OCI-M1 (cell line): ENCODE results near the gene CDHR2.

ENCODE experiments used
- DNase-seq: peaks from one replicate; lab custom pipeline; 2025; lab: John Stamatoyannopoulos, UW

CDHR2 gene

DNA sequence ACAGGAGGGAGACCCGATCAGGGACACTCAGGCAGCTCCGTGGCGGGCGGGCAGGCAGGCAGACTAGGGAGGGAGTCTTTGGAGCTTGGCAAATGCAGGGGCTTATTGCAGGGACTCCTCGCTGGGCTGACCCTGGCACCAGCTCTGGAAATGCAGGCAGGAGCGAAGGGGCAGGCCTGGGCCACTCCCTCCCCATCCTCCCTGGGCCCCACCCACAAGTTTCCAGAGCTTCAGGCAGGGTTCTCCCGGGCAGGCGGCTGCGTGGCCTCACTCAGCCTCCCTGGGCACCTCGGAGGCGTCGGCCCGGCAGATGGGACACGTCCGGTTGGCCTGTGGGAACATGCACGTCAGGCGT lies 20.4 kb upstream of the CDHR2 start:
- DNase-seq = no peak

DNA sequence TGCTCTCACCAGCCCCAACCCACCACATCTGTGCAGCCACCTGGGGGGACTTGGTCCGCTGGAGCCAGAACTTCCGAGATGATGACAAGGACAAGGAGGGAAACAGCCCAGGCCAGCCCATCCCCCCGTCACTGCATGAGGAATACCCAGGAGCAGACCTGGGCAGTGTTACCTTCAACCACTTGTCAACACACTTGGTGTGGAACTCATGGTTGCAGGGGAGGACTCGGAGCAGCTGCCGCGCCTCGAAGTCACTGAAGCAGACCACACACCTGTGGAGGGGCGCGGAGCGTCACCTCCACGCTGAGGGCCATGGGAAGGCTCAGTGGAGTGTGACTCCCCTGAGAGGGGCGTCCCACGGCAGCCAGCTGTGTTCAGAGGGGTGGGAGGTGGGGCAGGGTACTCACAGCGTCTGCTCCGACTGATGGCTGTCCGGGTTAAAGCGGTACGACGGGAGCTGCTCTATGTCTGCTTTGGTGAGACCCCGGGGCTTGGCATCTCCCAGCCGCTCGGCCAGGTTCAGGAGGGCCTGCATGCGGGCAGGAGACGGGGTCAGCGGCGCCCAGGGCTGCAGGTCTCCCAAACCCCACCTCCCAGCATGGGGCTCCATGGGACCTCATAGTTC lies 19.9 kb upstream of the CDHR2 start:
- DNase-seq = no peak

DNA sequence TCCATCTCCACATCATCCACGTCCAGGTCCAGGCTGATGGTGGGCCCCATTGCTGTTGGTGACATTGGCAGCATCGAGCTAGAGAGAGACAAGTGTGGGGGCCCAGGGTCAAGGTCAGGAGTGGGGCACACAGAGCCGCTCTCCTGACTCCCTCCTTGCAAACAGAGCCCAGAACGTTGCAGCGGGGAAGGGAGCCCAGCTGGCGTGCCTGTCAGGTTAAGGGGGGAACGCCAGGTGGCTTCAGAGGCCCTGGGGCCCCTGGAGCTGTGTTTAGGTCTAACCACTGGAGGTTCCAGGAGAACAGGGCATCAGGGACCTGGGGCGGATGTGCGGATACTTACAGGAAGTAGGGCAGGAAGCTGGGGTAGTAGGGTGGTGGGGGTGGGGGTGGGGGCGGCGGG lies 19.4 kb upstream of the CDHR2 start:
- DNase-seq = no peak

DNA sequence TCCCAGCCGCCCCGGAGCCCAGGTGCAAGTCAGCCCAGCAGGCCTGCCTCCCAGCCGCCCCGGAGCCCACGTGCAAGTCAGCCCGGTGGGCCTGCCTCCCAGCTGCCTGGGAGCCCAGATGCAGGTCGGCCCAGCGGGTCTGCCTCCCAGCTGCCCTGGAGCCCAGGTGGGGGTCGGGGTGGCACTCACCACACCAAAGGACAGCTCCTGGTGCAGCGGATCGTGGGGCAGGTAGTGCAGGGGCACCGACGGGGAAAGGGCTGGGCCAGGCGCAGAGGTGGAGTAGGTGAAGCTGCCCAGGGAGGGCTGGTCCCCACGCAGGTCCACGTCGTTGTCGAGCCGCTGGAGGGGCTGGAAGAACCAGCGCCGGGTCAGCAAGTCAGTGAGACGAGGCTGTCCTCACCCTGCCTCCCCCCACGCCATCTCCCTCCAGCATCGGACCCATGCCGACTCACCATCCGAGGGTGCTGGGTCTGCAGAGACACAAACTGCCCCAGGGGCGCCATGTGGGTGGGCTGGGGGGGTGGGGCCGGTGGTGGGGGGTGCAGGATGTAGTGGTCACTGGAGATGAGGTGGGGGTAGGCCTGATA lies 18.7 kb upstream of the CDHR2 start:
- no peak for DNase-seq

DNA sequence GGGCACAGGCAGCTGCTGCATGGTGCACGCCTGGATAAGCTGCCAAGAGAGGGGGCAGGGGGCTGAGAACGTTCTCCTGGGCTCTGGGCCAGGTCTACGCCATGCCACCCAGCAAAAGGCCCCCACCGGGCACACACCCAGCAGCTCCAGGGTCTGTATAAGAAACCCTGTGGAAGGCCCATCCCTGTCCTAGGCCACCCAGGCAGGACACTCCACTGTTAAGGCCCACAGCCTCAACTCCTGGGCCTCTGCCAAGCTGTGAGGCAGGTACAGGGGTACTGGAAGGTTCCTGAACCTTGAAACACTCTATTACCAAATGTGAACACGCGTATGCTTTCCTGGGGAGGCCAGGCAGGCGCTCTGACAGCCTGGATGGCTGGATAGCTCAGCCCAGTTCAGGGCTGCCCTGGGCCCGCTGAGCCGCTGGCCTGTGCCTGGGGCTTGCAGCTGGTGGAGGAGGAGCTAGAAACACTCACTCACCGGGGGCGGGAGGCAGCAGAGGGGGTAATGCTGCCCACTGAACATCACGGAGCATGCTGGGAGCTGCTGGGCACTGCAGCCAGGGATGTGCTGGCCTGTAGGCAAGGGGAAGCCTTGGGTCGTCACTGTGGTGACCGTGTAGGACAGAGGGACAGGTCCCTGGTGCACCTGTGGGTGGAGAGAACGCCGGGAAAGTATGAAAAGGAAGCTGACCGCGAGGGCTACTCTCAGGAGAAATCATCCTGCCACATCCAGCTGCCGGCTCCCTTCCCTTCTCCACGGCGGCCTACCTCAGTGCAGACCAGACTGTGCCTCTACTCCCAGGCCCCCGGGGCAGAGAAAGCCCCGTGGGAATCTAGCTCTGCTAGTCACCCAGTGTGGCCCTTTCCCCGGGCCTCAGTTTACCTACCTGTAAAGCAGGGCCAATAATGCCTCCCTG lies 17.9 kb upstream of the CDHR2 start:
- no peak for DNase-seq

DNA sequence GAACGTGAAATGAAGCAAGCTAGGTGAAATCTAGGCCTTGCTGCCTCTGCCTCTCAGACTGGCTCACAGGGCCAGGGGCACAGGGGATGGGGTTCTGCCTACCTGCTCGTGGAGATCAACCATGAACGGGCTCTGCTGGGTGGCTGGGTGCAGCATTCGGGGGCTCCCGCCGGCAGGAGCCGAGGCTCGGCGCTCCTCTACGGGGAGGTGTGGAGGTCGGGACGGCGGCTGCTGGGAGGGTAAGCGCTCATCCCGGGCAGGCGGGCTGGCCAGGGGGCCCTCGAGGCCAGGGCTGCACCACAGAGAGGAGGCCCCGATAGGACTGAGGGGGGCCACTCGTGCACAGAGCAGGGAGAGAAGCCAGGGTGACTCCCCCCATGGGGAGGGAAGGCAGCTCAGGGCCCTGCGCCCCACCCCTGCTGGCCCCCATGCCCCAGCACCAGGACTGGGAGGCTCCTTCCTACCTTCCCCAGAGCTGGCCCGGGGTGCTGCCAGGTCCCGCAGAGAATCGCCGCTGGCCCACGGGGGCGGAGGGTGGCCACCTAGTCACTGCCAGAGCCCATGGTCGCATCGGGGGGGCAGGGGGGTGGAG lies 17.1 kb upstream of the CDHR2 start:
- DNase-seq = no peak

DNA sequence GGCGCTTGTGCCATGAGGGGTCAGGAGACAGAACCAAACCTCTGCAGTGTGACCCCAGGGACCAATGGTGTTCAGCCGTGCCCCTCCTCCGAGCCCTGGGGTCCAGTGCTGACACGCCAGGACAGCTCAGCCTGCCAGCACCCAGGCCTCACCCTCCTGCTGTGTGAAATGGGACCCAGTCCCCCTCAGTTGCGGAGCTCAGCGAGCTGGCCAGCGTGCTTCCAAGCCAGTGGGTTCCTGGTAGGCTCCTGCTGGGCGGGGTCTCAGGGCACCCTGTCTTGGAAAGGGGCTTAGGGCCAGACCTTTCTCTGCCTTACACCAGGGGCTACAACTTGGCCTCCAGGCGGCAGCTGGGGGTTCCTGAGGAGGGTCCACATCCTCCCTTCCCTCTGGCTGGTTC lies 16.3 kb upstream of the CDHR2 start:
- no peak for DNase-seq

DNA sequence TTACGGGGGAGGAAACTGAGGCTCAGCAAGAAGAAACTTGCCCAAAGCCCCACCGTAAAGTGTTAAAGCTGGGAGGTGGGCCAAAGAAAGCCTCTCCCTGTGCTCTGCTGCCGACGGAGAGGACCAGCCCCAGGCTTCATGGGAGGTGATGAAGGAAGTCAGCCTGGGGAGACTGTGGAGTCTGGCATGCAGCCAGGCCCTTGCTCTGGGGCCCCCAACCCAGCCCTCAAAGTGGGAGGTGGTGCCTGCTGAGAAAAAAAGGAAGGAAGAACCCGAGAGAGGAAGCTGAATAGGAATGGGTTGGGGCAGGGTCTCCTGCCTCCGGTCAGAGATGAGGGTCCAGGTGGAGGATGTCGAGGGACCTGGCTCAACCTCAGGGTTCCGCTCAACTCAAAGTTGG lies 15.8 kb upstream of the CDHR2 start:
- DNase-seq = peak; percentile 17

DNA sequence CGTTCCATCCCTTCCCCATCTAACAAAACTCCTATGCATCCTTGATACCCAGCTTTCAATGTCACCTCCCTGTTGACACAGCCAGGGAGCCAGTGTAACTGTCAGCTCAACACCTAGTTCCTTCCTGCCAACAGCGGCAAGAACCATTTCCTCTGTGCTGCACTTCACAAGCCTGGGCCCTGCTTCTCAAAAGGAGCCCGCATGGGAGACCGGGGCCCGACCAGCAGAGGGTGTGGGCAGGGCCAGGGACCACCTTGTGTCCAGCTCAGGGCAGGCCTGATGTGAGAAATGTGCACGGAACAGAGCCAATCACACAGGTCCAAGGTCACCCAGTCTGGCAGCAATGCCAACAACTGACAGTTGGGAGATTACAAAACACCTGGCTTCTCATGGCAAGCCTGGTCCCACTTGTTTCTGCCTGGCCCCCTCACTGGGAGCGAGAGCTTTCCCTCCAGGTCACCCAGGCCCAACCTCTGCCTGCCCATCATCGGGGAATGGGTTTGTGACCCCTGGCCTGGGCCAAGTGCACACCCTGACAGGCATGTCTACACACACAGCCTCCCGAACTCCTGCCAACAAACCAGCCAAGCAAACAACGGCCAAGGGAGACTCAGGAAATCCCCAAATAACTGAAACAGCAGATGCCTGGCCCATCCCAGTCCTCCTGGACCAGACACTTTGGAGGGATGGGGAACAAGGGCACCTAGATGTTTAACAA lies 15.1 kb upstream of the CDHR2 start:
- no peak for DNase-seq

DNA sequence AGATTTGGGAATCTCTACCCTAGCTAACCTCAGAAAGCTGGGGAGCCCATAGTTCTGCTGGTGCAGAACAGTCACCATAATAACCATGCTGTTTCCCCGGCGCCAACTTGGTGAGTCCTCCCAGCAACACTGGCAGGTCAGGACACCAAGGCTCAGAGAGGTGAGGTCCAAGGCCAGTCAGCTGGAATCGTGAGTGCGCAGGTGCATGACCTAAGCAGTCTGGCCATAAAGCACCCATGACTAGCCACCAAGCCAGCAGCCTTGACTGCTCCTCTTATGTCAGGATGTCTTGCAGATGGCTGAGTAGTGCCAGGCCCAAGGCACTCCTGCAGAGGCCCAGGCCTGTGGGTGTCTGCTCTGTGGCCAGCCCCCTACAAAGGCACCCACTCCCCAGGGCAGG lies 14.5 kb upstream of the CDHR2 start:
- DNase-seq = no peak

DNA sequence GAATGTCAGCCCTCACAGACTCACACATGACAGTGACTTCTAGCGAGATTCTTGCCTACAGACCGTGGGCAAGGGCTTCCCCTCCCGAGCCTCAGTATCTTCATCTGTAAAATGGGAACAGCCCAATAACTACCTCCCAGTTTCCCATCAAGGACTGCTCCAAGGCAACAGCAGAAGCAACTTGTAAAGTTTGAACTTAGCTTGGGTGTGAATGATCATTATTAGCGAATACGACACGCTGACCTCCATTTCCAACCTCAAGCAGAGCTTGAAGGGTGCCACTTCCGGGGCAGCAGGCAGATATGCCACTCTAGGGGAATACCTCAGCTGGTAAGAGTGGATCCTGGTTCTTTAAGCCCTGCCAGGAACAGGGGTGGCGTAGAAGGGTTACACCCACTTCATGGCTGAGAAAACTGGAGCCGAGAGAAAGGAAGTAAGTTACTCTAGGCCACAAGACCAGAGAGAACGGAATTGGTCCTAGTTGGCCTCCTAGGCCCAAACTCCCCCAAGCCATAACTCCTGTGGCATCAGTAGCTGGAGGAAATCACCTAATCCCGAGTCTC lies 14.0 kb upstream of the CDHR2 start:
- peak; percentile 46 for DNase-seq

DNA sequence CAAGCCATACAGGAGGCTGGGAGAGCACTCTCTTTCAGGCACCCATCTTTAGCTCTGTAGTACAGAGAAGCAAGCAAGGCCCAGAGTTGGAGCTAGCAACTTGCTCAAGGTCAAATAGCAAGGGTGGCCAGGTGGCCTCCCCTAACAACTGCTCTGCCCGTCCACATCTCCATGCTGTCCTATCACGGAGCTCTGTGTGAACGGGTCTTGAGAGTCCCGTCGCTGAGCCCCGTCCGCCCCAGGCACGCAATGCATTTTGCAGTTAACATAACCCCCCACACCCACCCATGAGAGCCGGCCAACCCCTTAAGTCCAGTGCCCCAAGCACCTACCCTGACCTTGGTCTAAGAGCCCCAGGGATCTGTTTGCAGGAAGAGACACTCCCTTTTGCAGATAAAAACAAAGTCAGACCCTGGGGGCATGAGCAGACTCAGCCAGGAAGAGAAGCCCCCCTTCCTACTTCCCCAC lies 13.4 kb upstream of the CDHR2 start:
- DNase-seq = peak; percentile 46

DNA sequence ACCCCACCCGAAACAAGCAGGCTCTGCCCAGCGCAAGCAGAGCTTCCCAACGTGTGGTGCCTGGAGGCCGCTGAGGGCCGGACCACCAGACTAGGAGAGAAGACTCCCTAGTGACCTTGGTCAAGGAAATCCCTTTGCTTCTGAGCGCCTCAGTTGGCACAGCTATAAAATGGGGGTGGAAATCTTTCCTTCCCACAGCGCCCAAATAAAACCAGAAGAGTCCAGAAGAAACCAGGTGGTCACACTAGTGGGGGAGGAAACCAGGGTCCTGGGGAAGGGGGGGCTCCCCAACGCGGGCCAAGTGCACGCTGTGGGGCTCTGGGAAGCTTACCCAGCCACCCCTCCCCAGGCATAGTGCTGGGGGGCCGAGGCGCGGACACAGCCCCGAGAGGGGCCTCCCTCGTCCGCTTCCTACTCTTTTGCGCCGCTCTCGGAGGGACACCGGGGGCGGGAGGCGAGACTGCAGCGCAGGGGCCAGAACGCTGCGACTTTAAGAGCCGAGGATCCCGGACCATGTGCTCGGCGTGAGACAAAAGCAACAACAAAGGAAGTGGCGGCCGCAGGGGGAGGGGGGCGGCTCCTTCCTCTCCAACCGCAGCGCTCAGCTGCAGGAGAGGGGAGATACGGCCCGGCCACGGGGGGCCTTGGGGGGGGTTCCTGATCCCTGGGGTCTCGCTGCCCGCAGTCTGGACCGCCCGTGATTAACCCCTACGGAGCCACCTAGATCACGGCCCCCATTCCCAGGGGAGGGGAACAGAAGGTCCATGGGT lies 12.8 kb upstream of the CDHR2 start:
- peak; percentile 81 for DNase-seq

DNA sequence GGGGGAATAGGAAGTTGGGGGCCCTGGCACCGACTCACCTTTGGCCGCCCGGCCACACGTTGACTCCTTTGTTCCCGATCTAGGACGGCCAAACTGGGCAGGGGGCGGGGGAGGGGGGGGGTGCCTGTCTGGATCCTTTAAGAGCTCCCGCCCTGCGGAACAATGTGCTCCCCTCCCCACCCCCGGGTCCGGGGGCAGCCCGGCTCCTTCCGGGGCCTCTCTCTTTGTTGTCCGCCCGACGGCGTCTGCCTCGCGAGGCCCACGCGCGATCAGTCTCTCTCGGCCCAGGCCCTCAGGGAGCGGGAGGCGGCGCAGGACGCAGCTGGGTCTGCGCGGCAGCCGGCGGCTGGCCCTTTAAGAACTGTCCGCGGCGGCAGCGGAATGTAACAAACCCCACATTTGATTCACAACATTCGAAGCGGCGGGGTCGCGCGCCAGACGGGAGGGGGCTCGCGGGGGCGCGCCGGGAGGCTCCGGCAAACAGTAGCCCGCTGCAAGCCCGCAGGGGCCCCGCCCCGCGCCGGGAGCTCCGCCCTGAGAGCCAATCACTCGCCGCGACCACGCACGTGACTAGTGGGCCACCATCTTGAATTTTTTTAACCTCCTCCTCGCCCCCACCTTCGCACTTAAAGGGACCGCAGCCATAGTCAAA lies 12.1 kb upstream of the CDHR2 start, which contains the start of gene RNF44:
Gene RNF44 (minus strand): TSS at position 501 of the 652 bp plus-strand sequence. CDS start 4,930 bp downstream, outside the sequence.
- DNase-seq = peak; percentile 98

DNA sequence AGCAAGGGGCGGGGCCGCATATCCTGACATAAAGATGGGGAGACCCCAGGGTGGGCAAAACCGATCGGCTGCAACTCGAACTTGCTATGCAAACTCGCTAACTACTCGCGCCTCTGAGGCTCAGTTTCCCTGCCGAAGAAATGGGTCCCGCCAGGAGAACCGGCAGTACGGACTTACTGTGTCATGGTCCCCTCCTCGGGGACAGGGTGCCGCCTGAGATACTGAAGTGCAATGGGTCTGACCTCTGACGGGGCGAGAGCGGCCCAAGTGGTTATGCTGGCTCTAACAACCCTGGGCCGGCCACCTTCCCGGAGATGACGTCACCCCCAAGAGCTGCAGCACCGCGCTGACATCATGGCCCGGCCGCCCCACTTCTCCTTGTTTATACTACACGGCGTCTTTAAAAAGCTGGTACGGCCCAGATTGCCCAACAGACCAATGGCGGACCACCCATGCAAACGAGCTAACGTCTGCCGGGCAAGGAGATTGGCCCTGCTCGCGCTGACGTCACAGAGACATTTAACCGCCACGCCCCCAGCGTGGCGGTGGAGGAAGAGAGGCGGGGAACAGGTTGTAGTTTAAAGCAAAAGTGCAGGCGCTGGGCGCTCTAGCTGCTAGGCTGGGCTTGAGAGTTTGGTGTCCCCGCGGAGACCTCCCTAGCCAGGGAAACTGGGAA lies 11.4 kb upstream of the CDHR2 start:
- DNase-seq = peak; percentile 99

DNA sequence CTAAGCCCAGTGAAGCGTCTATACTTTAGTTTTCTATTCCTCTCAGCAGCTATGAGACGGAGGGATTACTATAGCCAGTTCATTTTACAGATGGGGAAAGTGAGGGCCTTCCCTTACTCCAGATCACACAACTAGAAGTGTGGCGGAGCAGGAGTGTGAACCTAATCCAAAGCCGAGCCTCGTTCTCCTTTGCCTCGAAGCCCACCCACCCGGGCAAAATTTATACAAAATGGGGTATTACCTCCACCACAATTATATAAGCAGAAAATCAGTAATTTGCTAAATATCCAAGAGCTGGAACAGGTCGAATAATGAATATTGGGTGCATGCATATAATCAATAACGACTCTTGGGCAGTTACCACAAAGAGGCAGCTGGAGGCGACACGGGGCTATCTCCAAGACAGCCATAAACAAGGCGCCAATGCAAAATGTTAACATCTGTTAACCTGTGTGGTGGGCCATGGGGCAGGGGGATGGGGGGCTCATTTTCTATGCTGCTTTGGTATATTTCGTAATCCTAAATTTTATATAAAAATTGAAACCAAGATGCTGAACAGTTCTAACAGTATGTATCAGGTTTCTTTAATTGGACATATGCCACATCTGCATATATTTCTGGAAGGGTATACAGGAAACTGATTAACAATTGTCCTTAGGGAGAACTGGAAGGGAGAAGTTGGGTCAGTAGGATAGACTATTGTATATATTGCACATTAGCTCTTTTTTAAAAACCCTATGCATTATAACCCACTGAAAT lies 10.7 kb upstream of the CDHR2 start:
- DNase-seq = peak; percentile 77

DNA sequence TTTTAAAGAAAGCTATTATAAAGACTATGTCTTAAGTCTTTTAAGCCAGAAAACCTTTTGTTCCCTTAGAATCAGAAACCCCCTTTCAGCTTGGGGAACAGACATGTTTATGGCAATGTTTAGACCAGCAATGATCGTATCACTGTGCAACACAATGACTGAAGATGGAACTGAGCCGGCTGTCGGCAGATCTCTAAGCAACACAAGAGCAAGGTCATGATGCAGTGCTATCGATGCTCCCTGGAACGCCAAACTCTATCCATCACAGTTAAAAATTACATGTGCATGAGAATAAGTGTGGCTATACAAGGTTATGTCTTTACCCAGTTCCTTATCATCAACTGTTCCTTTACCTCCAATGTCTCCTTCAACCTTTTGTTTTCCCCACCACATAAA lies 10.2 kb upstream of the CDHR2 start:
- DNase-seq = peak; percentile 36

DNA sequence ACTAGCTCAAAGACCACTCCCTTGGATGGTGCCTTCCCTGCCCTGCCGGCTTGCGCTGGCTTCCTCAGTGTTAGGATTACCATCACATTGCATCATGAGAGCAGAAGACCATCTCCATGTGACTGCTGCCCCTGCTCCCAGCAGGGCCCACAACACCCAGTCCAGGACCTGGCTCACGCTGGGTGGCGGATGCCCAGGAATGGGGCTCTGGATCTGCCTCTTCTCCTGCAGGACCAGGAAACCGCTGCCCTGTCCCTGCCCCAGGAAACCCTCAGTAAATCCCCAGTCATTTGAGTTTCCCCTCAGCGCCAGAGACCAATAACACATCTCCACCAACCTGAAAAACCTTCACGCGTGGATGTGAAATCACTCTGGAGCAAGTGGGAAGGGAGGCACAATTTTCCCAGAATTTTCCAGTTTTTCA lies 8.7 kb upstream of the CDHR2 start:
- peak; percentile 69 for DNase-seq

DNA sequence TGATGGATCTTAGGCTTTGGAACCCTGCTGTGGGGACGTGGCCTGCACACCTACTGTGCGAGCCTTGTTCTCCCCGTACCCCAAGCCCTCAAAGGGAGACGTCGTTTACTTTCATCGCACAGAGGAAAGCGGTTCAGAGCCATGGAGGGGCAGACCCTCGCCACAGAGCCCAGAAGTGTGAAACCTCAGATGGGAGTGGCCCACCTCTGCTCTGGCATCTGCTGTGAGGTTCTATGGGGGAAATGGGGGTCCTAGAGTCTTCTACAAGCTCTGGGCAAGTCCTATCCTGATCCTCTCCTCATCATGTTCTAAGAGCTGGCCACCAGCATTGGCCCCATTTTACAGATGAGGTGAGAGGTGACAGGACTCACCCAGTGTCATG lies 8.2 kb upstream of the CDHR2 start:
- DNase-seq = no peak
